H1 (cell line): Measurements from ENCODE around the gene ANKRD36. TPM values are rescaled to one million over a fixed set of nuclear protein-coding genes. Genes with fewer than 3 reads are reported as not detected.
"Not testable (repeated sequence)": the region's sequence is repeated elsewhere in the genome, so short reads cannot be mapped to it uniquely, and the experiment has no call there.

Source experiments
- CTCF ChIA-PET: fragments of 300-600 bp; sonication (Branson Sonifier 250); formaldehyde crosslinking; loops from one replicate; lab custom pipeline; 2021; ENCODE audit not compliant: partially characterized antibody; lab: Charles Lee
- POLR2A ChIA-PET: fragments of 300-600 bp; sonication (Branson Sonifier 250); formaldehyde crosslinking; loops from one replicate; lab custom pipeline; 2021; ENCODE audit warnings: inconsistent platforms; ENCODE audit not compliant: partially characterized antibody; lab: Charles Lee
- DNase-seq, 2 experiments: peaks; one replicate each; pipeline versions ENCODE4 v3.0.0 to v3.0.0-alpha.2; 2010 to 2022; ENCODE audit warnings: low spot score in 2 of 2, low read depth in 1 of 2, mixed read lengths in 1 of 2
- FAIRE-seq: peaks from 2 replicates; lab custom pipeline; 2011; peaks lifted over from hg19 to GRCh38; lab: Jason Lieb, UNC
- H2AFZ ChIP-seq: 2 replicates; pipeline ENCODE4 v1.8.1; 2012; ENCODE audit warnings: low read length, inconsistent platforms
- H2AK5ac ChIP-seq: 2 replicates; pipeline ENCODE4 v1.6.1; 2013; ENCODE audit warnings: low read depth, low read length
- H2BK120ac ChIP-seq: replicated peaks from 2 replicates; pipeline ENCODE3; 2013; ENCODE audit warnings: low read depth, low read length, inconsistent platforms
- H2BK12ac ChIP-seq: 2 replicates; pipeline ENCODE4 v1.6.1; 2013; ENCODE audit warnings: low read depth, low read length
- H2BK15ac ChIP-seq: 2 replicates; pipeline ENCODE4 v1.6.1; 2013; ENCODE audit warnings: low read length
- H2BK20ac ChIP-seq: 2 replicates; pipeline ENCODE4 v1.6.1; 2013; ENCODE audit warnings: low read length
- H2BK5ac ChIP-seq: 2 replicates; pipeline ENCODE4 v1.6.1; 2013; ENCODE audit warnings: low read depth, low read length
- H3K14ac ChIP-seq: 2 replicates; pipeline ENCODE4 v1.6.1; 2013; ENCODE audit warnings: inconsistent platforms; ENCODE audit not compliant: insufficient read length
- H3K18ac ChIP-seq: 2 replicates; pipeline ENCODE4 v1.6.1; 2013; ENCODE audit warnings: low read length; ENCODE audit errors: extremely low read depth
- H3K23ac ChIP-seq: 2 replicates; pipeline ENCODE4 v1.6.1; 2013; ENCODE audit warnings: inconsistent platforms; ENCODE audit not compliant: insufficient read length
- H3K23me2 ChIP-seq: 2 replicates; pipeline ENCODE4 v1.6.1; 2013; ENCODE audit warnings: low read depth, low read length
- H3K27ac ChIP-seq: 2 replicates; pipeline ENCODE4 v1.6.1; 2011; ENCODE audit warnings: low read depth, low read length, inconsistent platforms
- H3K27me3 ChIP-seq, 4 experiments: replicated peaks in 1 of 4; 1 replicate in 1 of 4; 2 replicates in 3 of 4; pipeline versions ENCODE4 v1.6.1 to v1.8.1; 2011 to 2013; ENCODE audit warnings: low read length in 3 of 4, mild to moderate bottlenecking in 3 of 4, inconsistent platforms in 2 of 4, mixed read lengths in 2 of 4, moderate library complexity in 1 of 4; ENCODE audit not compliant: control insufficient read depth in 3 of 4, insufficient read depth in 3 of 4; ENCODE audit errors: extremely low read depth in 1 of 4
- H3K36me3 ChIP-seq, 4 experiments: 2 replicates each; pipeline versions ENCODE4 v1.6.1 to v1.8.1; 2011 to 2013; ENCODE audit warnings: mild to moderate bottlenecking in 4 of 4, low read length in 3 of 4, moderate library complexity in 2 of 4, control low read depth in 1 of 4, inconsistent platforms in 1 of 4; ENCODE audit not compliant: insufficient read depth in 4 of 4, control insufficient read depth in 2 of 4
- H3K4ac ChIP-seq: replicated peaks from 2 replicates; pipeline ENCODE3; 2013; ENCODE audit warnings: low read length, low read depth, mixed read lengths, inconsistent platforms; ENCODE audit not compliant: insufficient read length
- H3K4me1 ChIP-seq, 4 experiments: replicated peaks in 1 of 4; 1 replicate in 1 of 4; 2 replicates in 3 of 4; pipeline versions ENCODE4 v1.6.1 to v1.8.1; 2011 to 2013; ENCODE audit warnings: low read length in 3 of 4, inconsistent platforms in 2 of 4, mixed read lengths in 1 of 4; ENCODE audit not compliant: insufficient read depth in 4 of 4, control insufficient read depth in 3 of 4
- H3K4me2 ChIP-seq, 2 experiments: 2 replicates each; pipeline versions ENCODE4 v1.6.1 to v1.8.1; 2011 to 2013; ENCODE audit warnings: low read depth in 2 of 2, low read length in 2 of 2, control low read depth in 1 of 2, inconsistent platforms in 1 of 2, mild to moderate bottlenecking in 1 of 2; ENCODE audit not compliant: insufficient read depth in 1 of 2
- H3K4me3 ChIP-seq, 4 experiments: fragments of 200-600, 300-600 bp in 1 of 4; sonication (generic), shearing (Covaris generic), sonication (Bioruptor Twin) in 1 of 4; 2 replicates each; pipeline versions ENCODE4 v1.5.1 to v1.8.1; 2011 to 2016; ENCODE audit warnings: low read length in 4 of 4, low read depth in 3 of 4, control low read depth in 2 of 4, inconsistent platforms in 2 of 4, mild to moderate bottlenecking in 2 of 4, mixed read lengths in 1 of 4, moderate library complexity in 1 of 4; ENCODE audit not compliant: insufficient read depth in 2 of 4; ENCODE audit errors: extremely low read depth in 1 of 4
- H3K56ac ChIP-seq: replicated peaks from 2 replicates; pipeline ENCODE3; 2013; ENCODE audit warnings: low read depth, mild to moderate bottlenecking, mixed read lengths, low read length, inconsistent platforms; ENCODE audit not compliant: insufficient read length
- H3K79me1 ChIP-seq: 2 replicates; pipeline ENCODE4 v1.6.1; 2013; ENCODE audit warnings: low read depth, low read length, control low read depth
- H3K79me2 ChIP-seq, 2 experiments: 2 replicates each; pipeline versions ENCODE4 v1.6.1 to v1.8.1; 2012 to 2013; ENCODE audit warnings: low read length in 2 of 2, mild to moderate bottlenecking in 2 of 2, inconsistent platforms in 1 of 2; ENCODE audit not compliant: insufficient read depth in 2 of 2, control insufficient read depth in 1 of 2
- H3K9ac ChIP-seq, 4 experiments: replicated peaks in 1 of 4; 1 replicate in 1 of 4; 2 replicates in 3 of 4; pipeline versions ENCODE4 v1.6.1 to v1.8.1; 2011 to 2013; ENCODE audit warnings: low read depth in 3 of 4, low read length in 3 of 4, control low read depth in 2 of 4, mild to moderate bottlenecking in 2 of 4, moderate library complexity in 2 of 4, inconsistent platforms in 1 of 4; ENCODE audit errors: extremely low read depth in 1 of 4
- H3K9me3 ChIP-seq, 2 experiments: 2 replicates each; pipeline versions ENCODE4 v1.6.1 to v1.8.1; 2012 to 2013; ENCODE audit warnings: mild to moderate bottlenecking in 2 of 2, moderate library complexity in 2 of 2, control low read depth in 1 of 2, inconsistent platforms in 1 of 2, low read depth in 1 of 2, low read length in 1 of 2, mixed read lengths in 1 of 2; ENCODE audit not compliant: insufficient read depth in 2 of 2
- H4K20me1 ChIP-seq, 2 experiments: replicated peaks in 1 of 2; 2 replicates each; pipeline versions ENCODE3 to v1.8.1; 2011 to 2013; ENCODE audit warnings: inconsistent platforms in 2 of 2, low read length in 2 of 2, mild to moderate bottlenecking in 1 of 2; ENCODE audit not compliant: insufficient read depth in 2 of 2, control insufficient read depth in 1 of 2
- H4K5ac ChIP-seq: 2 replicates; pipeline ENCODE4 v1.6.1; 2013; ENCODE audit warnings: low read length, low read depth, mixed read lengths, inconsistent platforms; ENCODE audit not compliant: insufficient read length
- H4K8ac ChIP-seq: 2 replicates; pipeline ENCODE4 v1.8.0; 2013; ENCODE audit warnings: mild to moderate bottlenecking, moderate library complexity, low read length, inconsistent platforms; ENCODE audit not compliant: insufficient read depth; ENCODE audit errors: extremely low read depth
- H4K91ac ChIP-seq: replicated peaks from 2 replicates; pipeline ENCODE3; 2013; ENCODE audit warnings: low read length, mixed read lengths, inconsistent platforms; ENCODE audit not compliant: insufficient read length
- RAD21 ChIP-seq, 2 experiments: IDR thresholded peaks in 1 of 2; conservative IDR thresholded peaks in 1 of 2; 2 replicates each; pipeline ENCODE4 v1.6.1; 2011; ENCODE audit warnings: low read depth in 2 of 2, low read length in 2 of 2, improper control_type of control experiment in 1 of 2, inconsistent platforms in 1 of 2, mild to moderate bottlenecking in 1 of 2, moderate library complexity in 1 of 2
- WGBS, 2 experiments: shearing (Covaris generic) in 1 of 2; methylation state at CpG; one replicate each; pipeline versions ENCODE4 v1.1.6 to v1.1.7; 2013 to 2015; ENCODE audit warnings: low lambda C conversion rate in 2 of 2, mixed read lengths in 2 of 2, inconsistent platforms in 1 of 2, low coverage in 1 of 2, missing lambda C conversion rate in 1 of 2; ENCODE audit not compliant: insufficient replicate concordance in 2 of 2, insufficient coverage in 1 of 2, insufficient read length in 1 of 2; ENCODE audit errors: extremely low coverage in 1 of 2, missing lambda C conversion rate in 1 of 2; 5-methylcytosine and 5-hydroxymethylcytosine counted together
- polyA plus RNA-seq, 7 experiments: library from polyadenylated mRNA; depleted of rRNA in 3 of 7; stranded (reverse) in 5 of 7; unstranded in 2 of 7; fragments of >200 nt in 5 of 7; fragments of 200-250 nt in 2 of 7; gene quantifications; 1 replicate in 5 of 7; 2 replicates in 1 of 7; 4 replicates in 1 of 7; pipeline versions ENCODE4 v1.2.1 to v1.2.3, GENCODE V29; 2011 to 2013; ENCODE audit warnings: missing spikeins in 2 of 7, mixed read lengths in 2 of 7
- total RNA-seq: library from RNA; stranded (reverse); fragmentation: NEBNext Ultra II Directional; extraction: Animal tissue kit (Norgen Biotek cat#: 25700); gene quantifications from 2 replicates; pipeline ENCODE4 v1.2.1, GENCODE V29; 2021

Gene ANKRD36
- total and polyA plus RNA-seq, 2 of the 8 experiments (the other 6 are each of a cell fraction or from before 2014, with no cell fraction given): 2.7 to 12.3 TPM

DNA sequence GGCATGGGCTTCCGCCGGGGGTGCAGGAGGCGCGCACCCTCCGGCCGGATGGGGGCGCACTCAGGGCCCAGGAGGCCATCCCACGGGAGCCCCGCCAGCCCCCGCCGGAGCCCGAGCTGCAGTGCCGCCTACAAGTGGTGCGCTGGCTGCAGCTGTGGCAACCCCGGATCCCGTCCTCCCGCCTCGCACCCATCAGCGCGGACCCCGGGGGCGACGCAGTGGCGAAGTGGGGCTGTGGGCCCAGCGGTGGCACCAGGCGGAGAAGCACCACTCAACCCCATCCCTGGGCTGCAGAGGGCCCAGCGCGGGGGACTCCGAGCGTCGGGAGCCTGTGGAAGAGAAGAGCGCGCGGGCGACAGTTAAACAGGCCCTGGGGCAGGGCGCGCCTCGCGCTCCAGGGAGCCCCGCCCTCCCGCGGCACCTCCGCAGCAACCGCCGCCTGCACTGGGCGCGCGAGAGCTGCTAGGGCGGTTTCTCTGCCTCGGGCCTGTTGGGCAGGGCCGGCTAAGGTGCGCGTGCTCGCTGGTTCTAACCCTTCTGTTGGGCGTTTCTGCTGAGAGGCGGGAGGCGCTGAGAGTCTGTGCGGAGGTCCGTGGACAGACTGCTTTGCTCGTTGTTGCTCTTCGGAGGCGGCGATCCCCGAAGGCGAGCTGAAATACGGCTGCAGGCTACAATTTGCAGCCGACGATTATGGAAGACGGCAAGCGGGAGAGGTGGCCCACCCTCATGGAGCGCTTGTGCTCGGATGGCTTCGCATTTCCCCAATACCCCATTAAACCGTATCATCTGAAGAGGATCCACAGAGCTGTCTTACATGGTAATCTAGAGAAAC lies at the start of gene ANKRD36 (continued):
- peak in 1 of 2 experiments; percentile 17; a peak in 1 of 4 replicates for TF ChIP-seq RAD21 (IDR thresholded peaks at IDR 0.05 in 1 of 2, conservative IDR thresholded peaks at IDR 0.05 in 1 of 2; ENCODE audit: low read depth in 2 of 2, low read length in 2 of 2)

DNA sequence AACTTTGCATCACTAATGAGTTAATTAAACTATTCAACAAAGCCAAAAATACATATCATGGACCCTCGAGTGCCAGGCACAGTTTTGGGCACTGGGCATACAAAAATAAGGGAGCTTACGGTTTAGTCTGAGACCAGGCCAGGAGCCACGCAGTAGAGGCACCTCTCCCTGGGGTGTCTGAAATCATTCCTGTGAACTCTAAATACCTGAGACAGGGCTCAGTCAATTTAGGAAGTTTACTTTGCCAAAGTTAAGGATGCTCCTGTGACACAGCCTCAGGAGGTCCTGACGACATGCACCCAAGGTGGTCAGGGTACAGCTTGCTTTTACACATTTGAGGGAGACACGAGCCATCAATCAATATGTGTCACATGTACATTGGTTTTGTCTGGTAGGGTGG lies 46.9 kb upstream of the ANKRD36 start:
- not testable (repeated sequence) for H3K18ac ChIP-seq, FAIRE-seq, H3K23me2 ChIP-seq

More for the DNA sequence above, 46.9 kb upstream of the ANKRD36 start:
- POLR2A ChIA-PET, H3K9me3 ChIP-seq, H3K79me1 ChIP-seq, H2AK5ac ChIP-seq, H3K79me2 ChIP-seq, H3K4me3 ChIP-seq, H3K56ac ChIP-seq, H2BK15ac ChIP-seq, H3K27ac ChIP-seq, H4K8ac ChIP-seq, H4K5ac ChIP-seq, H2BK5ac ChIP-seq, H3K27me3 ChIP-seq, H3K4ac ChIP-seq, H3K23ac ChIP-seq, H3K4me2 ChIP-seq, CTCF ChIA-PET, H2BK120ac ChIP-seq, H4K91ac ChIP-seq, H3K4me1 ChIP-seq, DNase-seq, H4K20me1 ChIP-seq, H3K14ac ChIP-seq, H2BK20ac ChIP-seq, H3K9ac ChIP-seq, H2BK12ac ChIP-seq, H2AFZ ChIP-seq, H3K36me3 ChIP-seq: not testable (repeated sequence)
- 83% methylated on average over 5 of the region's 5 CpGs; no CpG with 5 or more reads in 1 of the 2 experiments for WGBS, 2 experiments
